Measurements from ENCODE around the gene HOXA13. TPM values are rescaled to one million over a fixed set of nuclear protein-coding genes. Genes with fewer than 3 reads are reported as not detected.
A peak's percentile ranks its signal among the peaks of the same experiment; 100 is the strongest.

The HOXA13 gene
- total RNA-seq, 1 donor from 2014 or later: under 0.01 TPM

GRCh38 chr7:27156508-27156898, 43.4 kb downstream of the HOXA13 start, which contains the start of gene HOXA7:
TSS of gene HOXA7 (minus strand) at chr7:27156675. CDS start at chr7:27156545, 130 bp downstream.
- TF ChIP-seq CTCF (IDR thresholded peaks at IDR 0.05; ENCODE audit: insufficient read depth, low read length, severe bottlenecking): no peak
- H3K36me3 ChIP-seq (ENCODE audit: control insufficient read depth, insufficient read depth, low read length): no peaks in the 10 kb centered on the region
- DNase-seq (ENCODE audit: low read depth) (no peak), FAIRE-seq (no peak)
- peaks cover 88% of the 10 kb centered on the region for H3K27me3 ChIP-seq (ENCODE audit: control insufficient read depth, insufficient read depth, low read length)
- no peak within 1 kb of the TSS for H3K4me3 ChIP-seq (ENCODE audit: low read depth, low read length)

- FAIRE-seq (no peak), DNase-seq (ENCODE audit: low read depth) (no peak)
- H3K27me3 ChIP-seq (ENCODE audit: control insufficient read depth, insufficient read depth, low read length): peaks cover 92% of the 10 kb centered on the region
- no peaks in the 10 kb centered on the region for H3K36me3 ChIP-seq (ENCODE audit: control insufficient read depth, insufficient read depth, low read length)
- H3K4me3 ChIP-seq (ENCODE audit: low read depth, low read length): no peak overlapping the region
- no peak for TF ChIP-seq CTCF (IDR thresholded peaks at IDR 0.05; ENCODE audit: insufficient read depth, low read length, severe bottlenecking)
These were observed 43.9 kb downstream of the HOXA13 start for GRCh38 chr7:27155816-27156507.

GRCh38 chr7:27154901-27155815, 44.7 kb downstream of the HOXA13 start:
- DNase-seq (ENCODE audit: low read depth) (peak; percentile 31), FAIRE-seq (no peak)
- H3K36me3 ChIP-seq (ENCODE audit: control insufficient read depth, insufficient read depth, low read length): no peaks in the 10 kb centered on the region
- no peak for TF ChIP-seq CTCF (IDR thresholded peaks at IDR 0.05; ENCODE audit: insufficient read depth, low read length, severe bottlenecking)
- peaks cover 93% of the 10 kb centered on the region for H3K27me3 ChIP-seq (ENCODE audit: control insufficient read depth, insufficient read depth, low read length)
- no peak overlapping the region for H3K4me3 ChIP-seq (ENCODE audit: low read depth, low read length)

- no peak for TF ChIP-seq CTCF (IDR thresholded peaks at IDR 0.05; ENCODE audit: insufficient read depth, low read length, severe bottlenecking)
- no peaks in the 10 kb centered on the region for H3K36me3 ChIP-seq (ENCODE audit: control insufficient read depth, insufficient read depth, low read length)
- H3K27me3 ChIP-seq (ENCODE audit: control insufficient read depth, insufficient read depth, low read length): peaks cover 91% of the 10 kb centered on the region
- FAIRE-seq (no peak), DNase-seq (ENCODE audit: low read depth) (no peak)
- H3K4me3 ChIP-seq (ENCODE audit: low read depth, low read length): no peak overlapping the region
These were observed 45.5 kb downstream of the HOXA13 start for GRCh38 chr7:27154369-27154768.

GRCh38 chr7:27153526-27153925, 46.4 kb downstream of the HOXA13 start:
- Histone ChIP-seq H3K36me3 (ENCODE audit: control insufficient read depth, insufficient read depth, low read length) (no peaks in the 10 kb centered on the region), H3K27me3 (ENCODE audit: control insufficient read depth, insufficient read depth, low read length) (peaks cover 89% of the 10 kb centered on the region), H3K4me3 (ENCODE audit: low read depth, low read length) (no peak overlapping the region)
- FAIRE-seq: no peak
- no peak for TF ChIP-seq CTCF (IDR thresholded peaks at IDR 0.05; ENCODE audit: insufficient read depth, low read length, severe bottlenecking)
- no peak for DNase-seq (ENCODE audit: low read depth)
